Effector memory CD8-positive, alpha-beta T cell (primary cell): ENCODE measurements around the gene SAMD4A.

ENCODE experiments used
- ATAC-seq: fragments of 150-1000 bp; cut with Tn5 transposase; replicated peaks from 2 replicates; pipeline ENCODE4 v1.10.0; 2021; ENCODE audit warnings: mild to moderate bottlenecking, moderate library complexity
- DNase-seq, 3 experiments: peaks; one replicate each; pipeline ENCODE4 v3.0.0; 2021
- H3K27ac Mint-ChIP-seq, 2 donors: one replicate each; pipeline ENCODE4 v1.8.0; 2022; ENCODE audit warnings: mild to moderate bottlenecking in 2 of 2, mixed read lengths in 2 of 2, moderate library complexity in 2 of 2
- H3K27me3 Mint-ChIP-seq, 2 donors: one replicate each; pipeline ENCODE4 v1.8.0; 2022; ENCODE audit warnings: mixed read lengths in 2 of 2
- H3K36me3 Mint-ChIP-seq: one replicate; pipeline ENCODE4 v1.8.0; 2022; ENCODE audit warnings: mild to moderate bottlenecking, moderate library complexity, mixed read lengths; ENCODE audit not compliant: insufficient read depth
- H3K4me1 Mint-ChIP-seq, 2 donors: one replicate each; pipeline ENCODE4 v1.8.0; 2022; ENCODE audit warnings: low read depth in 2 of 2, mixed read lengths in 2 of 2
- H3K4me3 Mint-ChIP-seq, 2 donors: one replicate each; pipeline ENCODE4 v1.8.0; 2022; ENCODE audit warnings: mild to moderate bottlenecking in 2 of 2, mixed read lengths in 2 of 2, moderate library complexity in 2 of 2
- H3K9me3 Mint-ChIP-seq, 2 donors: one replicate each; pipeline ENCODE4 v1.8.0; 2022; ENCODE audit warnings: mixed read lengths in 2 of 2

The SAMD4A gene

GRCh38 chr14:54683882-54684794, 117.2 kb downstream of the SAMD4A start:
- Mint-ChIP-seq H3K9me3 (no peaks in the 10 kb centered on the region), H3K4me3 (no peak overlapping the region), H3K36me3 (no peaks in the 10 kb centered on the region), H3K27ac (no peak overlapping the region), H3K27me3 (peaks cover 64 to 86% of the 10 kb centered on the region in 2 donors), H3K4me1 (peaks cover 0 to 11% of the 10 kb centered on the region in 2 donors)
- DNase-seq (no peak), ATAC-seq (no peak)

- peaks cover 0 to 12% of the 10 kb centered on the region in 2 donors for H3K4me1 Mint-ChIP-seq
These were observed 118.4 kb downstream of the SAMD4A start for GRCh38 chr14:54685286-54685845.

GRCh38 chr14:54686219-54686870, 119.4 kb downstream of the SAMD4A start:
- Mint-ChIP-seq H3K4me3 (no peak overlapping the region), H3K36me3 (no peaks in the 10 kb centered on the region), H3K4me1 (peaks cover 0 to 12% of the 10 kb centered on the region in 2 donors), H3K9me3 (no peaks in the 10 kb centered on the region), H3K27me3 (peaks cover 73 to 88% of the 10 kb centered on the region in 2 donors), H3K27ac (no peak overlapping the region)
- DNase-seq (no peak), ATAC-seq (no peak)

More at GRCh38 chr14:54685286-54685845, 118.4 kb downstream of the SAMD4A start:
- ATAC-seq: peak; percentile 31
- no peak overlapping the region for H3K4me3 Mint-ChIP-seq
- no peaks in the 10 kb centered on the region for H3K36me3 Mint-ChIP-seq
- no peak for DNase-seq
- no peak overlapping the region for H3K27ac Mint-ChIP-seq
- peaks cover 73 to 89% of the 10 kb centered on the region in 2 donors for H3K27me3 Mint-ChIP-seq
- H3K9me3 Mint-ChIP-seq: no peaks in the 10 kb centered on the region

GRCh38 chr14:54686871-54687749, 120.2 kb downstream of the SAMD4A start:
- Mint-ChIP-seq H3K36me3 (no peaks in the 10 kb centered on the region), H3K27me3 (peaks cover 73 to 86% of the 10 kb centered on the region in 2 donors), H3K4me1 (peaks cover 0 to 12% of the 10 kb centered on the region in 2 donors), H3K27ac (no peak overlapping the region), H3K4me3 (no peak overlapping the region), H3K9me3 (no peaks in the 10 kb centered on the region)
- no peak for DNase-seq
- no peak for ATAC-seq

GRCh38 chr14:54687750-54688119, 120.8 kb downstream of the SAMD4A start:
- ATAC-seq (no peak), DNase-seq (no peak)
- H3K27me3 Mint-ChIP-seq: peaks cover 72 to 80% of the 10 kb centered on the region in 2 donors
- H3K4me3 Mint-ChIP-seq: no peak overlapping the region
- peaks cover 0 to 12% of the 10 kb centered on the region in 2 donors for H3K4me1 Mint-ChIP-seq
- no peaks in the 10 kb centered on the region for H3K9me3 Mint-ChIP-seq
- H3K27ac Mint-ChIP-seq: no peak overlapping the region
- no peaks in the 10 kb centered on the region for H3K36me3 Mint-ChIP-seq

GRCh38 chr14:54688229-54688628, 121.3 kb downstream of the SAMD4A start:
- H3K27ac Mint-ChIP-seq: no peak overlapping the region
- H3K4me1 Mint-ChIP-seq: peaks cover 0 to 12% of the 10 kb centered on the region in 2 donors
- peak; percentile 56 for ATAC-seq
- H3K9me3 Mint-ChIP-seq: no peaks in the 10 kb centered on the region
- no peak overlapping the region for H3K4me3 Mint-ChIP-seq
- no peaks in the 10 kb centered on the region for H3K36me3 Mint-ChIP-seq
- peaks cover 71 to 77% of the 10 kb centered on the region in 2 donors for H3K27me3 Mint-ChIP-seq
- no peak for DNase-seq

- H3K27me3 Mint-ChIP-seq: peaks cover 81 to 85% of the 10 kb centered on the region in 2 donors
- H3K9me3 Mint-ChIP-seq: no peaks in the 10 kb centered on the region
- H3K36me3 Mint-ChIP-seq: no peaks in the 10 kb centered on the region
- peaks cover 0 to 12% of the 10 kb centered on the region in 2 donors for H3K4me1 Mint-ChIP-seq
- no peak for DNase-seq
- no peak overlapping the region for H3K4me3 Mint-ChIP-seq
- no peak for ATAC-seq
- no peak overlapping the region for H3K27ac Mint-ChIP-seq
These were observed 123.0 kb downstream of the SAMD4A start for GRCh38 chr14:54689928-54690327.

GRCh38 chr14:54690887-54691286, 124.0 kb downstream of the SAMD4A start:
- H3K9me3 Mint-ChIP-seq: no peaks in the 10 kb centered on the region
- no peak overlapping the region for H3K4me3 Mint-ChIP-seq
- DNase-seq: no peak
- H3K4me1 Mint-ChIP-seq: peaks cover 0 to 5% of the 10 kb centered on the region in 2 donors
- ATAC-seq: no peak
- peaks cover 72 to 83% of the 10 kb centered on the region in 2 donors for H3K27me3 Mint-ChIP-seq
- H3K36me3 Mint-ChIP-seq: no peaks in the 10 kb centered on the region
- H3K27ac Mint-ChIP-seq: no peak overlapping the region

- peak; percentile 76 for ATAC-seq
- no peak overlapping the region for H3K27ac Mint-ChIP-seq
These were observed 124.8 kb downstream of the SAMD4A start for GRCh38 chr14:54691525-54692283.

GRCh38 chr14:54692284-54692772, 125.4 kb downstream of the SAMD4A start:
- H3K4me3 Mint-ChIP-seq: no peak overlapping the region
- peak overlapping the region in 1 of 2 donors; percentile 24 for H3K27ac Mint-ChIP-seq
- DNase-seq (no peak), ATAC-seq (no peak)
- H3K36me3 Mint-ChIP-seq: no peaks in the 10 kb centered on the region
- peaks cover 0 to 5% of the 10 kb centered on the region in 2 donors for H3K4me1 Mint-ChIP-seq
- H3K9me3 Mint-ChIP-seq: no peaks in the 10 kb centered on the region
- peaks cover 64 to 76% of the 10 kb centered on the region in 2 donors for H3K27me3 Mint-ChIP-seq

More at GRCh38 chr14:54691525-54692283, 124.8 kb downstream of the SAMD4A start:
- no peaks in the 10 kb centered on the region for H3K36me3 Mint-ChIP-seq
- no peak overlapping the region for H3K4me3 Mint-ChIP-seq
- H3K9me3 Mint-ChIP-seq: no peaks in the 10 kb centered on the region
- DNase-seq: peak; percentile 37 to 41 (median 37)
- H3K27me3 Mint-ChIP-seq: peaks cover 64 to 76% of the 10 kb centered on the region in 2 donors
- H3K4me1 Mint-ChIP-seq: peaks cover 0 to 5% of the 10 kb centered on the region in 2 donors

- Mint-ChIP-seq H3K27ac (no peak overlapping the region), H3K27me3 (peaks cover 55 to 69% of the 10 kb centered on the region in 2 donors), H3K4me3 (no peak overlapping the region), H3K36me3 (no peaks in the 10 kb centered on the region), H3K9me3 (no peaks in the 10 kb centered on the region), H3K4me1 (peaks cover 0 to 3% of the 10 kb centered on the region in 2 donors)
- no peak for DNase-seq
- no peak for ATAC-seq
These were observed 126.8 kb downstream of the SAMD4A start for GRCh38 chr14:54693761-54694160.

- Mint-ChIP-seq H3K27ac (no peak overlapping the region), H3K27me3 (peaks cover 53 to 69% of the 10 kb centered on the region in 2 donors), H3K4me3 (no peak overlapping the region), H3K9me3 (no peaks in the 10 kb centered on the region), H3K4me1 (peaks cover 0 to 1% of the 10 kb centered on the region in 2 donors), H3K36me3 (no peaks in the 10 kb centered on the region)
- DNase-seq (no peak), ATAC-seq (no peak)
These were observed 128.3 kb downstream of the SAMD4A start for GRCh38 chr14:54695196-54695595.
